ENCODE results near the gene LMAN1L.
"Not testable (repeated sequence)": the region's sequence is repeated elsewhere in the genome, so short reads cannot be mapped to it uniquely, and the experiment has no call there.

Gene LMAN1L

DNA sequence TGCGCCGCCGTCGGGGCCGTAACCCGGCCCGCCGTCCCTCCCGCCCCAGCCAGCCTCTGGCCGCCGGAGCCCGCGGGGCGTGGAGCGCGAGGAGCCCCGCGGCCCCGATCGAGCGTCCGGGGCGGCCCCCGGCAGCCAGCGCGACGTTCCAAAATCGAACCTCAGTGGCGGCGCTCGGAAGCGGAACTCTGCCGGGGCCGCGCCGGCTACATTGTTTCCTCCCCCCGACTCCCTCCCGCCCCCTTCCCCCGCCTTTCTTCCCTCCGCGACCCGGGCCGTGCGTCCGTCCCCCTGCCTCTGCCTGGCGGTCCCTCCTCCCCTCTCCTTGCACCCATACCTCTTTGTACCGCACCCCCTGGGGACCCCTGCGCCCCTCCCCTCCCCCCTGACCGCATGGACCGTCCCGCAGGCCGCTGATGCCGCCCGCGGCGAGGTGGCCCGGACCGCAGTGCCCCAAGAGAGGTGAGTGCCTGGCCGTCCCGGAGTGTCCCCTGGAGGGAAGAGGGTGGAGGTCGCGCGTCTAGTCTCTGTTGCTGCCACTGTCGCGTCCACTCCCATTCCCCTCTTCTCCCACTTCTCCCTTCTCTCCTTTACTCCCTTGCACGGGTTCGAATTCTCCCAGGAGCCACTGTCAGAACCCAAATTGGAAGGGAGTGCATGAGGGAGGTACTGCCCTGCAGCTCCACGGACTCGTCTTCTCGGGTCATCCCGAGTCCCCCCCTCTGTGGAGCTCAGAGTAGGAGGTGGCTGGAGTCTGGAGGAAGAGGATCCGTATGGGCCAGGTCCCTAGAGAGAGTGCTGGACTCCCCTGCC, 30.2 kb upstream of the LMAN1L start:
- DNase-seq: peak; percentile 42

DNA sequence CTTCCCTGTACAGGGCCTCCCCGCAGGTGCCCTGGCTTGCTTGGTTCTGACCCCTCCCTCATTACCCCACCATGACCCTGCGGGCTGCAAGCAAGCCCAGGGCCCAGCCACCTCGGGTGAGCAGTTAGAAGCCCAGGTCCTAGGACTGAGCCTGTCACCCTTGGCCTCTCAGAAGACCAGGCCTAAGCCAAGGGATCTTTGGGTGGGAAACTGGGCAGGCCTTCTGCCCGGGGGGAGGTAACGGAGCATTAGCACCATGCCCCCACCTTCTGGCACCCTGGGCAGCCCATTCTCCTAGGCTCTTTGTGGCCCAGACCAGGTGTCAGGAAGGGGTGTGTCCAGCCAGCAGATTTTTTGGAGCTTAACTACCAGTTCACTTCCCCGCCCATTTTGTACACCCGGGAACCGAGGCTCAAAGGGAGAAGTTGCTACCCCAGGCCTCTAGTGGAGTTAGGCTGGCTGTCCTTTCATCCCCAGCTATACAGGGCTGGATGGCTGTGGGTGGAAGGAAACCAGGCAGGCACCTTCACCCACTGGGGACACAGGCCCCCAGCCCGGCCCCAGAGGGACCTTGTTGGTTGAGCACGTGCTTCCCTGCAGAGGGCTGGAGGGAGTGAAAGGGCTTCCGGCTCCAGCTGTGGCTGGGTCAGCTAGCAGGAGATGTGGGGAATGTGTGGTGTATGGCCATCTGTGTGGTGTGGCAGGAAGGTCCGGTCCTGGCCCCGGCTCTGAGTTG, 29.4 kb upstream of the LMAN1L start:
- no peak for DNase-seq

DNA sequence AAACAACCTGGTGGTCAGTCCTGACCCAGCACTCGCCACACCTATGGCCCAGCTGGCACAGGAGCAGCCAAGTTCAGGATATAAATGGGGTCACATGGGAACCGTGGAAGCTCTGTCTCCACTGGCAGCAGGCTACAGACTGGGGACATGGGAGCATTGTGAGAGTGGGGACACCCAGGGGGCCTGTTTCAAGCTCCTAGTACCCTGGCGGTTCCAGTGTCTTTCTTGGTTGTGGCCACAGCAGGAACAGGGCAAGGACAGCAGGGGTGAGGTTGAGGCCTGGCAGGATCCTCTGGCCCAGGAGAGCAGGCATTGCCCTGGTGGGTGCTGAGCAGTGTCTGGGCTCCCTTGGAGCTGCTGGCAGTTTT, 28.8 kb upstream of the LMAN1L start:
- no peak for DNase-seq

DNA sequence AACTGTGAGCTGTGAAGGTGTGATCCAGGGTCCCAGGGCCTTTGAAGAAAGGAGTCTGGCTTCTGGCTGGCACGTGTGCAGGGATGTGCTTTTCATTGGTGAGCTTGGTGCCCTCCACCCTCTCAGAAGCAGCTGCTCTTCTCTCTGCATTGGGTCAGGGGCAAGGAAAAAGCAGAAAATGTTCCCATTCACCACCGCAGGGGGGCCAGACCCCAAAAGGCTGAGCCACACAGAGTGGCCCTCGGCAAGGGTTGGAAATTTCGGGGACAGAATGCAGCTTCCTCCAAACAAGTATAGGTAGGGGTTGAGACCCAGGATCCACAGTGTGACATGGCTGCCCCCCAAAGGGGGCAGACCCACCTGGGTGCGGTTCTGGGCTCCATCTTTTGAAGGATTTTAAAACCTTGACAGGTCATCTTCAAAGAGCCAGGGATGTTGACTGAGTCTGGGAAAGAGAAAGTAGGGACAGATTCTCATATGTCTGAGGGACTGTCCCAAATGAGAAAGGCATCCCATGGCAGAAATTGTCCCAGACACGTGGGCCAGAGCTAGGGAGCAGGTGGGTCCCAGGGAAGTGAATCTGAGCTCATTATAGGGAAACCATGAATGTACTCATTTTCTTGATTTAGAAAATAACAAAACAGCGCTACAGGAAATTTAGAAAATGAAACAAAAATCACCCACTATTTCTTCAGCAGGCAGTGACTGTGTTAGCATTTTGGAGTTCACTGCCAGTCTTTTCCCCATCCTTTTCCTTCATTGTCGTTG, 28.0 kb upstream of the LMAN1L start:
- DNase-seq: no peak

DNA sequence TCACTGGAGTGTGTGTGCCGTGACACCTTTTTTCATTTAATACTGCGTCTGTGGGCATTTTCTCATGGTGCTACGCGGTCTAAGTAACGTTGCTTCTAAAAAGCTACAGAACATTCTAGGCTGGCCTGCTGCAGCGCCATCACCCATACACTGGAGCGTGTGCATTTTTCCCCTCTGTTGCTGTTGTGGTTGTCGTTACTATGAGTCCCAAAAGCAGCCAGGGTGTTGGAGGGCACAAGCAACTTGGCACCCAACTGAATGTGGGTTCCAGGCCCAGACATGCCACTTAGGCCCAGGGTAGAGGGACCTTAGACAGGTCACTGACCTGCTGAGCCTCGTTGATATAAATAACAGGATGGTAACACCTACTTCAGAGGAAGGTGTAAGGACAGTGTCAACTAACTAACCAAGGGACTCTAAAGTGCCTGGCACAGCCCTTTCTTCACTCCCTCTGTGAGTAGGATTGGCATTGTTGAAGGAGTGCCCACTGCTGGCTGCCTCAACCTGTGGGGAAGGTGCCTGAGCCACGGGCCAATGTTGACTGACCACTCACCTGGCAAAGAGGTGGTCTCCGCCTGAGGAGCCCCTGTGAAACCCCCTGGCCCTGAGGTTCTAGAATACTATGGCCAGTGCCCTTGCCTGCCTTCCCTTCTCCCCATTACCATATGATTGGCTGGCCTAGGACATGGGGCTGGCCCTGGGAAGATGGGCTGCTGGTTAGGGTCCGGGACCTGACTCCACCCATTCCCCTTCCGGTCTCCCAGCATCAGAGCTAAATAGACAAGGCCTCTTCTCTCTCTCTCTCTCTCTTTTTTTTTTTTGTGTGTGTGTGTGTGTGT, 27.2 kb upstream of the LMAN1L start:
- DNase-seq: no peak

DNA sequence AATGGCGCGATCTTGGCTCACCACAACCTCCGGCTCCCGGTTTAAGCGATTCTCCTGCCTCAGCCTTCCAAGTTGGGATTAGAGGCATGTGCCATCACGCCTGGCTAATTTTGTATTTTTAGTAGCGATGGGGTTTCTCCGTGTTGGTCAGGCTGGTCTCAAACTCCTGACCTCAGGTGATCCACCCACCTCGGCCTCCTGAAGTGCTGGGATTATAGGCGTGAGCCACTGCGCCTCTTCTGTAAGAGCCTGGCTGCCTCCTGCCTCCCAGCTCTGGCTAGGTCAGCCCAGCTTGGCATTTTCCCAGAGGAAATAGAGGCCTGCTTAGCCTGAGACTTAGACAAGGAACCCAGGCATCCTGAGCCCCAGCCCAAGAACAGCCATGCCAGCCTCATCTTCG, 26.6 kb upstream of the LMAN1L start:
- not testable (repeated sequence) for DNase-seq

DNA sequence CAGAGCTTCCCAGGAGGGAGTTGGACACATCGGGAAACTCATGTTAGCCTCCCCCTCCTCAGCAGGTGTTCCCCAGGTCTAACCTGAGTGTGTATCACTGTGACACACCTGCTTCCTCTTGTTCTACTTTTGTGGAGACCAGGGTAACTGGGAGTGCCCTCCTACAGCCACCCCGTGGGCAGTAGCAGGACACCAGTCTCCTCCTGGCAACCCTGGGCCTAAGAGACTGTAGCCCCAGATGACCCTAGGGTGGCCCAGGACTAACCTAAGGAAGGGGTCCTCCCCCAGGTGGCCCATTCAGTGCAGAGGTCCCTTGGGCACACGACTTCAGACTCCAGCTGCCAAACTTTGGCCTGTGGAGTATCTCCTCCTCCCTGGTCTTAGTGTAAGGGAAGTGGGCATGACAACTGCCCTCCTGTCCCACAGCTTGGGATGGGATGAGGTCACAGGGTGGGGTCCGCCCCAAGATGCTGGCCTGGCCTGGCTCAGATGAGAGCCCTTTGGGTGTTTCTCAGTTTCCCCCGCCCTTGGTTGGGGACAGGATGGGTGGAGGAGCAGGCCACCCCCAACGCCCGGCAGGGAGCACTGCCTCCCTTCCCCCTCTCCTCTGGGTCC, 26.0 kb upstream of the LMAN1L start:
- no peak for DNase-seq

DNA sequence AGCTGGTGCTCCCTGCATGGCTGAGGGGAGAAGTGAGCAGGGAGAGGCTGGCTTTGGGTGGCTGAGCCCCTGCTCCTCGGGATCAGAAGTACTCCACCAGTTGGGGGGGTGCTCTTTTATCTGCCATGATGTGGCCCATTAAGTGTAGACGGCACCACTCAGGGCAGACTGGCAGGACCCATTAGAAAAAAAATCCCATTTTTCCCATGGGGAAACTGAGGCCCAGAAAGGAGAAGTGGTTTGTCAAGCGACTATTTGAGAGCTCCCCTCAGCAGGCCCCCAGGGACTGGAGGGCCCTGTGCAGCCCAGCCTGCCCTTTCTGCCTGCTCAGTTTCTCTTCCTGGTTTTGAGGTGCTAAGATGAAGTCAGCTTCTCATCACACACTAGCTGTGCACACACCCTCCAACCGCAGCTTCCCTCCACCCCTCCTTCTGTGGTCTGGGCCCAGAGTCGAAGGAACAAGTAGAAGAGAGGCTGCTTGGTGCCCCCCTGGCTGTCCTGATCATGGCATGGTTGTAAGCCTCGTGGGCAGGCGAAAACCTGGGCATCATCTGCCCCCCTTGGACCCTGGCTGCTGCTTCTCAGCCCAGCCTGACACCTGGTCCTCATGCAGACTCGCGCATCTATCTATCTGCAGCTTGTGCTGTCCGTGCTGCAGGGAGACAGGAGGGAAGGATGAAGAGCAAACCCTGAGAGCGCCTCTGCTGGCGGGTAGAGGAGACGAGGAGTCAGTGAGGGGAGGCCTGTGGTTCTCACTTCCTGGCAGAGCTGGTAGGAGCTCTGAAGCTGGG, 25.2 kb upstream of the LMAN1L start:
- peak; percentile 76 for DNase-seq

DNA sequence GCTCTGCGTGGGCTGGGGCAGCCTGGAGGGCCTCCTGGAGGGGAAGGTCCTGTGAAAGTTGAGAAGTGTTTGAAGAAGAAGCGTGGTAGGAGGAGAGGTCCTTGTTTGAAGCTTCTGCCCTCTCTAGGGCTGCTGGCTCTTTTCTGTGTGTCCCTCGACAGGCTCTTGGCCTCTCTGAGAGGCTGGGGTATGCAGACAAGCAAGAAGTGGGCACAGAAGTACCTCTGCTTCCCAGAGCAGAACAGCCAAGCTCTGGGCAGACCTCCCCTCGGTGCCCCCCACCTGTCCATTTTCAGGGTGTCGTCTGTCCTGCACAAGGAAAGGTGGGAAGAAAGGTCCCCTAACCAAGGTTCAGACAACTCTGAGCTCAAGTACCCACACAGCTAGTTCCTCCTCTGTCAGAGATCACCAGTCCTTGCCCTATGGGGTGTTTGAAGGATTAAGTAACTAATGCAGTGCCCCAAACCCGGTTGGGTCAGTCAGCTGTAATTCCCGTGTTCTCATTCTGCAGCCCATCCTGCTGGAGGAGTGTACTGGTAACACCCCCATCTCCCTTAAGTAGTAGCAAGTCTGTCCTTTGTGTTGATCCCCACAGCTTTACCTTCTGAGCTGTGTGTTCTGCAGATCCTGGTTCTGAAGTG, 24.5 kb upstream of the LMAN1L start:
- no peak for DNase-seq

DNA sequence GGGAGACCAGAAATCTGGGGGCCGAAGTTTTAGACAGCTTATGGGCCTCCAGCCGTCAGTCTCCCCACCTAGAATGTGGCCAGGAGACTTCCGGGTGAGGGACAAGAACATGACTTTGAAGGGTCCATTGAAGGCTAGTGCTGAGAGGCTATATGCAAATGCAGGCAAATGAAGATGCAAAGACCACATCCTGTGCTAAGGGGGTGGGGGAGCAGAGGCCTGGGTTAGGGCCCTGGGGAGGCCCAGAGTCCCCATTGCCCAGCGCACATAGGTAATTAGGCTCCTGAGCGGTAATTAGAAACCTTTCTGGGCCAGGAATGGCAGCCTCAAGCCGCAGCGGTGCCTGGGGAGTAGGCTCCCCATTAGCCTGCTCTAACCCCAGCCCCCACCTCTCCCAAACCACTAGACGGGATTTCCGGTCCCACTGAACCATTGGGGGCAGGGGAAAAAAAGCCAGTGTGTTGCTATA, 23.9 kb upstream of the LMAN1L start:
- no peak for DNase-seq

DNA sequence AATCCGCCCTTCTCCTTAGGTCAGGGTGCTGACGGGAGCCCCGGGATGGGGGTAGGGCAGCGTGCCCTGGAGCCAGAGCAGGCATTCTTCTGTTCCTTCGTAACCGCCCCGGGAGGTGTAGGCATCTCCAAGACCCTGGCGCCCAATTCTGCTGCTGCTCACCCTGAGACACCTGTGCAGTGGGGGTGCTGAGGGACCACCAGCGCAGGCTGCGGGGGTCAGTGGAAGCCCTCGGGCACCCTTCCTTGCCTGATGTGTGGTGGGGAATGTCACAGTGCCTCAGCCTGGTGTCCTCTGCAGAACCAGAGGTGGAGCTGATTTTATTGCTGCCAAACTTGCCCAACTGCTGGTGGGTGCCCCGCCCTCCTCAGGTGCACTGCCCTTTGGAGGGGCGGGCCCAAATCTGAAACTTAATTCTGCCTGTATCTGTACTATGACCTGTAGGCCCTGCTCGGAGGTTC, 23.4 kb upstream of the LMAN1L start:
- DNase-seq: no peak

DNA sequence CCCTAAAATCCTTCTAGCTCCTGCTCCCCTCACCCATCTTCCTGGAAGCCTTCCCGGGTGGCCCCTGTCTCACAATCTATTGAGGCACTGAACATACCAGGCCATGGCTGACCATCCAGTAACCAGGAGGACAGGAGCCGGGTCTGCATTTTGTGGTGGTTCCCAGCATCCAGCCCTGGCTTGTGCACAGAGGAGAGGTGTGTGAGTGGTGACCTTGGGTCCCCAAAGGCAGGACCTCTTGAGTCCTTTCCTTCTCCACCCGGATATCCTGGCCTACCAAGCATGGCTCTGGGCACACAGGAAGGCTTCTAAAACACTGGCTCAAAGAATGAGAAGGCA, 22.9 kb upstream of the LMAN1L start:
- DNase-seq: no peak

DNA sequence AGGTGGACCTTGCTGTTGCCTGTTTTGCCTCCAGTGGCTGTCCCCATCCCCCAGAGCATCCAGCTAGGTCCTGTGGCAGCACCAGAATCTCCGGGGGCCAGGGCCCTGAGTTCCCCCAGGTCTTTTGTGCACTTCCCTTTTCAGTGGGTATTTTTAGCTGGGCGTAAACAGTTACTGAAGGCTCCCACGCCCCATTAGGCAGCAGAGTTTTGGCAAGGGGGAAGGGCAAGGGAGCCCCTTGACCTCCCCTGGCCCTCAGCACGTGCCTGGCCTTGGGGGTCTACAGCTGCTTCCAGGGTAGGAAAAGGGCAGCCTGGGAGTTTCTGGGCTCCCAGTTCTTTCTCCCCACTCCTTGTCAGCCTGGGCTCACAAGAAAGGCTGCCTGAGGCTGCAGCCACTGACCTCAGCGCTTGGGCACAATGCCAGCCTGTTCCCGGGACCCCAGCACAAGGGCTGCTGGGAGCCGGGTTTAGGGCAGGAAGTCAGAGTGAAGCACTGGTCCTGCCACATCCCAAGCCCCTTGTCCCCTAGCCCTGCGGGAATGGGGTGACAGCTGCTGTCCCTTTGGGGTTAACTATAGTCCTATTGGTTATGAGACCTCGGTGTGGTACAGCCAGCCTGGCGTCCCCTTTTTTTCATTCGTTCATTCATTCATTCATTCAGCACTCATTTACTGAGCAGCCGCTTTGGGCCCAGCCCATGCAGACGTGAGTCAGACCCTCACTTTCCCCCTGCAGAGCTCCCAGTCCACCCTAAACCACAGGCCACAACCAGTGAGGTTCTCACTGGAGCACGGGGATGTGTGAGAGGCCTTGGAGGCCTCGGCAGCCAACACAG, 22.3 kb upstream of the LMAN1L start:
- no peak for DNase-seq

DNA sequence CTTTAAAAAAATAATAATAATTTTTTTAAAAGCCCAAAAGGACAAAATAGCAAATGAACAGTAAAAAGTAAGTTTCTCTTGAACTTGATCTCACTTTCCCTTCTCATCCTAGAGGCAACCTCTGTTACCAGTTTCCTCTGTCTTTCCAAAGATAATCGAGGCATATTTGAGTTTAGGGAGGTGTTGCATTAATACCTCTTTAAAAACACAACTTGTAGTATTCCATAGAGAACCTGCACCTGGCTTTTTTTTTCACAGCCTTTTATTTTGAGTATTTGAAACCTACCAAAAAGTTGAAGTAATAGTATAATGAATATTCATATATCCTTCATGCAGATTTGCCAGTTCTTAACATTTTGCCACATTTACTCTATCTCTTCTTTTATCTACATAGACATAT, 21.6 kb upstream of the LMAN1L start:
- DNase-seq: no peak

DNA sequence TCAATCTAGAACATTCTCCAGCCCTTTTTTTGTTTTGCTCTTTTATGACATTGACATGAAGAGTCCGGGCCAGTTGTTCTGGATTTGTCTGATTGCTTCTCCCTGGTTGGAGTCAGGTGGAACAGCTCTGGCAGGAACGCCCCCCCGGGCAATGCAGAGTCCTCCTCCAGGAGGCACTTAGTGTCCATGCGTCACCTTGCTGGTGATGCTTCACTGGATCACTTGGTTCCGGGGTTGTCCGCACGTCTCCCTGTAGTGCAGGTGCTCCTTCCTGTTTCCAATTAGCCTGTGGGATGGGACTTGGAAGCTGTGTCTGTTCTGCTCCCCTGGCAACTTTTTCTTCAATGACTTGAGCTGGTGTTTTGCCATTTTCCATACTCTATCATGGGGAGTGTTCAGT, 21.0 kb upstream of the LMAN1L start:
- no peak for DNase-seq

DNA sequence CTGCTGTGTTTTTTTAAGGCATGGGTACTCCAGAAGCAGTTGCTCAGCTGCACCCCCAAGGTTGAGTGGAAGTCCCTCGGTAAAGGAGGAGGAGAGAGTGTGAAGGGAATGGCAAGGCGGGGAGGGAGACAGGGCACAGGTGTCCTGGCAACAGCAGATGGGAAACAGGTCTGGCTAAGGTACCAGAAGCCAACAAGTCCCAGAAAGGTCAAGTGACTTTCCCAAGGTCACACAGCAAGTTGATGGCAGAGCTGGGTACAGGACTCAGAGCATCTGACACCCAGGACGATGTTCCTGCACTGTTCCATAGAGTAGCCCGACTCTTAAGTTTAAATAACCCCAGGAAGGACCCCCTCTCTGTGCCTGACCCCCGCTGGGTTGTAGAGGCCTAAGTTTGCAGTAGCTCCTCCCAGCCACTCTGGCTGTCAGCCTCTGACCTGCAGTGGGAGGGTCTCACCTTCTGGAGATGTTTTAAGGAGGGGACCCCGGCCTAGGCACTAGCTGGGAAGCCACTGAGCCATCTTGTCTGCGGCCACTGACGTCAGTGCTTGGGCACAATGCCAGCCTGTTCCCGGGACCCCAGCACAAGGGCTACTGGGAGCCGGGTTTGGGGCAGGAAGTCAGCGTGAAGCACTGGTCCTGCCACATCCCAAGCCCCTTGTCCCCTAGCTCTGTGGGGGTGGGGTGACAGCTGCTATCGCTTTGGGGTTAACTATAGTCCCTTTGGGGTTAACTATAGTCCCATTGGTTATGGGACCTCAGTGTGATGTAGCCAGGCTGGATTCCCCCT, 20.2 kb upstream of the LMAN1L start:
- no peak for DNase-seq

DNA sequence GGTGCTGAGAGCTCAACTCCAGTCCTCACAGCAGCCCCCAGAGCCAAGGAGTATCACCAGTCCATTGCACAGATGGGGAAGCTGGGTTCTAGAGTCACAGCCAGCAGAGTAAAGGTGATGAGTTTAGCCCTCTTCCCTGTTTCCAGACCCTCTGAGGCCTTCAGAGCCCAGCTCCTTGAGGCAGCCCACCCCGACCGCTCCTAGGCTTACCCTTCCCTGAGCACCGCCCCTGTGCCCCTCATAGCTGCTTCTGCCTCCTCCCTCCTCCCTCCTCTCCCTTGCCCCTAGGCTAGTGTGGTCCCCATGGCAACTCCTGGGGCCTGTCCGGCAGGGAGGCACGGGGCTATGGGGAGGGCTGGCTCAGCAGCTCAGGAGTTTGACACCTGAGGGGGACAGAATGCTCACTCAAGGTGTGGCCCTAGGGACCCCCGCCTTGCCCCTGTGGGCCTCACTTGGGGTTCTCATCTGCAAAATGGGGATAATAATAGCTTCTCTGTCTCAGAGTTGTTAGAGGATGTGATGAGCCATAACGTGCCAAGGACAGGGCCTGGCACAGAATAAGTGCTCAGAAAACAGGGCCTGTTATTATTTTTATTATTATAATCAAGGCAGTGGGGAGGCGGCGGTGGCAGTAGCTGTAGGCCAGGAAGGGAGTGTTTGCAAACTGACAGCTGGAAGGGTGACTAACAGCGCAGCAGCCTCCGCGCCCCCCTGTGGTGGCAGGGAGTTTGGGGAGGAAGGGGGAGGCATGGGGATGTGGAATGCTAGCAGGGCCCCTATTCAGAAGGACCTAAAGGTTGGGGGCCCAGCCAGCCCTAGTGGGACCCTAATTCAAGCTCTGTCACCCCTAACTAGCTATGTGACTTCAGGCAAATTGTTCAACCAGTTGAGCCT, 19.3 kb upstream of the LMAN1L start:
- DNase-seq: peak; percentile 64

Data from activated CD4-positive, alpha-beta T cell treated with anti-CD3 and anti-CD28 coated beads for 1 hour (primary cell).